Measurements from ENCODE around the gene FUT6.
"Not testable (repeated sequence)": the region's sequence is repeated elsewhere in the genome, so short reads cannot be mapped to it uniquely, and the experiment has no call there.

The FUT6 gene

GRCh38 chr19:5857203-5858081, 17.9 kb upstream of the FUT6 start:
- no peak for FAIRE-seq

GRCh38 chr19:5855151-5855550, 15.6 kb upstream of the FUT6 start:
- FAIRE-seq = not testable (repeated sequence)

- FAIRE-seq = not testable (repeated sequence)
Observed at GRCh38 chr19:5854121-5854520, 14.6 kb upstream of the FUT6 start.

GRCh38 chr19:5851302-5851701, 11.8 kb upstream of the FUT6 start, which contains the start of gene FUT3:
Gene FUT3 (minus strand): TSS chr19:5851449.
- FAIRE-seq = no peak

GRCh38 chr19:5850743-5851293, 11.3 kb upstream of the FUT6 start:
- no peak for FAIRE-seq

- no peak for FAIRE-seq
Observed at GRCh38 chr19:5850189-5850588, 10.7 kb upstream of the FUT6 start.

- not testable (repeated sequence) for FAIRE-seq
Observed at GRCh38 chr19:5848621-5849020, 9.1 kb upstream of the FUT6 start.

- not testable (repeated sequence) for FAIRE-seq
Observed at GRCh38 chr19:5847846-5848245, 8.3 kb upstream of the FUT6 start.

- FAIRE-seq = no peak
Observed at GRCh38 chr19:5844456-5845433, 5.2 kb upstream of the FUT6 start.

- no peak for FAIRE-seq
Observed at GRCh38 chr19:5843295-5843927, 3.9 kb upstream of the FUT6 start.

GRCh38 chr19:5841735-5842111, 2.2 kb upstream of the FUT6 start:
- not testable (repeated sequence) for FAIRE-seq

- FAIRE-seq = no peak
Observed at GRCh38 chr19:5838353-5839064, 993 bp downstream of the FUT6 start.

GRCh38 chr19:5837761-5838352, 1.6 kb downstream of the FUT6 start:
- FAIRE-seq = no peak

GRCh38 chr19:5832527-5833216, 6.8 kb downstream of the FUT6 start:
- no peak for FAIRE-seq

GRCh38 chr19:5832061-5832460, 7.4 kb downstream of the FUT6 start:
- no peak for FAIRE-seq

- no peak for FAIRE-seq
Observed at GRCh38 chr19:5831159-5831558, 8.3 kb downstream of the FUT6 start.

GRCh38 chr19:5829567-5830310, 9.8 kb downstream of the FUT6 start:
- FAIRE-seq = no peak

- no peak for FAIRE-seq
Observed at GRCh38 chr19:5828661-5829566, 10.6 kb downstream of the FUT6 start.
